ENCODE results near the gene TRA2A. TPM values are rescaled to one million over a fixed set of nuclear protein-coding genes. Genes with fewer than 3 reads are reported as not detected.

TRA2A gene
- total RNA-seq, 4 donors from 2014 or later: 16.7 to 35.3 (median 28.7) TPM

DNA sequence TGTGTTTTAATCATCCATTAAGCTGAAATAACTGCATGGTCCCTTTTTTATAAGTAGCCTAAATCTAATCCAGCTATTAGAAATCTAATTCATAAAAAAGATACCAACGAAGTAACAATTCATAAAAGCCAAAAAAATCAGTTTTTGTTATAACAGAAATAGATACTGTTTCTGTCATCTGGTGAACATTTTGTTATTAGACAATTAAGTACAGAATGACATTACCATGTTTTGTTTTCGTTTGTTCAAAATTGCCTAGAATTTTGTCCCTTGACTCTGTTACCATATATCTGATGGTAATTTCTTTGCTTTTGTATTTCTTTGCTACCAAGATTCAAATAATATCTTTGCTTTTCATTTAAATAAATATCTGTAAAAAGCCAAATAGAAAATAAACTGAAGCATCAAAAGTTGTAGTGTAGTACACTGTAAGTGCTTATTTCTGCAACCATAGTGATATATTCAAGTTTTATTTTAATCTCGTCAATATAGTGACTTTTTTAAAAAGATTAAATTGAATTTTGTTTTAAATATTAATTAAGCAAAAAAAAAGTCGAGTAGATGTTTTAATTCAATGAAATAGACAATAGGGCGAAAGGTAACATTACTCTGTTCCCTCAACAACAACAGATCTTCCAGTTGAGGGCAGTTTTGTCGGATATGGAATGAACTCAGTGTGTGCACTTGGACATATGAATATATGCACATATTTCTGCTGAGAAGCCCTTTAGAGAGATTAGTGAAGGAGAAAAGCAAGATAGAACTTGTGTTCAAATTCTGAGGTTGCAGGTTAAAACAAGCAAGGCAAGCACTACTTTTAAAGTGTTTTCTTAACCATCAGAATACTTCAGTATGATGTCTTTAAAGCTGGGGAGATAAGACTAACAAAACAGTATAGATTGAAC, 53.6 kb downstream of the TRA2A start:
- TF ChIP-seq POLR2A (IDR thresholded peaks at IDR 0.05; ENCODE audit: low read depth): no peak
- no peak for TF ChIP-seq POLR2AphosphoS5 (IDR thresholded peaks at IDR 0.05)
- TF ChIP-seq, protein P1, sequence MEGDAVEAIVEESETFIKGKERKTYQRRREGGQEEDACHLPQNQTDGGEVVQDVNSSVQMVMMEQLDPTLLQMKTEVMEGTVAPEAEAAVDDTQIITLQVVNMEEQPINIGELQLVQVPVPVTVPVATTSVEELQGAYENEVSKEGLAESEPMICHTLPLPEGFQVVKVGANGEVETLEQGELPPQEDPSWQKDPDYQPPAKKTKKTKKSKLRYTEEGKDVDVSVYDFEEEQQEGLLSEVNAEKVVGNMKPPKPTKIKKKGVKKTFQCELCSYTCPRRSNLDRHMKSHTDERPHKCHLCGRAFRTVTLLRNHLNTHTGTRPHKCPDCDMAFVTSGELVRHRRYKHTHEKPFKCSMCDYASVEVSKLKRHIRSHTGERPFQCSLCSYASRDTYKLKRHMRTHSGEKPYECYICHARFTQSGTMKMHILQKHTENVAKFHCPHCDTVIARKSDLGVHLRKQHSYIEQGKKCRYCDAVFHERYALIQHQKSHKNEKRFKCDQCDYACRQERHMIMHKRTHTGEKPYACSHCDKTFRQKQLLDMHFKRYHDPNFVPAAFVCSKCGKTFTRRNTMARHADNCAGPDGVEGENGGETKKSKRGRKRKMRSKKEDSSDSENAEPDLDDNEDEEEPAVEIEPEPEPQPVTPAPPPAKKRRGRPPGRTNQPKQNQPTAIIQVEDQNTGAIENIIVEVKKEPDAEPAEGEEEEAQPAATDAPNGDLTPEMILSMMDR (IDR thresholded peaks at IDR 0.05): no peak
- TF ChIP-seq EP300 (IDR thresholded peaks at IDR 0.05): no peak
- no peak for DNase-seq (ENCODE audit: extremely low spot score)
- Histone ChIP-seq H3K27me3 (peaks cover 14 to 84% (median 51%) of the 10 kb centered on the region in 4 donors), H3K36me3 (no peaks in the 10 kb centered on the region), H3K9me3 (no peaks in the 10 kb centered on the region), H3K27ac (replicated peaks in 1 of 4) (no peak overlapping the region), H3K4me3 (no peak overlapping the region), H3K4me1 (peaks cover 13 to 15% (median 14%) of the 10 kb centered on the region in 4 donors)
- WGBS: 89% methylated on average over 6 of the region's 6 CpGs
- intact Hi-C loops (cut with DNase I): no loop called here

DNA sequence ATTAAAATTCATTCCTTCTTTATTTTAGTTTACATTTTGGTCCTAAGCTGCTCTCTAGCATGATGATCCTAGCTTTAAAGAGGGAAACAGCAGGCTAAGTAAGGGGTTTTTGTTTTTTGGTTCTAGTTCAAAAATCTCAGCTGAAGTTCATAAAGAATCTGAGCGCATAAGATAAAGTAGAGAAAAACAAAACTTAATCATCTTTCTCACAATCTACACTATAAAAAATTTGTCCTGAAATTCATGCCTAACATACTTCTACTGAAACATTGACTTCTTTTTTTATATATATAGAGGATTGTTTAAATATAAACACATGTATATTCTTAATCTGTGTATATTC, 54.7 kb downstream of the TRA2A start:
- TF ChIP-seq EP300 (IDR thresholded peaks at IDR 0.05): no peak
- no peak for TF ChIP-seq POLR2A (IDR thresholded peaks at IDR 0.05; ENCODE audit: low read depth)
- TF ChIP-seq, protein P1 (IDR thresholded peaks at IDR 0.05): no peak
- no peak for TF ChIP-seq POLR2AphosphoS5 (IDR thresholded peaks at IDR 0.05)
- Histone ChIP-seq H3K27ac (replicated peaks in 1 of 4) (no peak overlapping the region), H3K27me3 (peaks cover 14 to 94% (median 61%) of the 10 kb centered on the region in 4 donors), H3K4me3 (no peak overlapping the region), H3K36me3 (no peaks in the 10 kb centered on the region), H3K9me3 (no peaks in the 10 kb centered on the region), H3K4me1 (peaks cover 13 to 15% (median 14%) of the 10 kb centered on the region in 4 donors)
- WGBS: 88% methylated on average over 1 of the region's 1 CpG
- intact Hi-C loops (cut with DNase I): no loop called here
- DNase-seq (ENCODE audit: extremely low spot score): no peak

DNA sequence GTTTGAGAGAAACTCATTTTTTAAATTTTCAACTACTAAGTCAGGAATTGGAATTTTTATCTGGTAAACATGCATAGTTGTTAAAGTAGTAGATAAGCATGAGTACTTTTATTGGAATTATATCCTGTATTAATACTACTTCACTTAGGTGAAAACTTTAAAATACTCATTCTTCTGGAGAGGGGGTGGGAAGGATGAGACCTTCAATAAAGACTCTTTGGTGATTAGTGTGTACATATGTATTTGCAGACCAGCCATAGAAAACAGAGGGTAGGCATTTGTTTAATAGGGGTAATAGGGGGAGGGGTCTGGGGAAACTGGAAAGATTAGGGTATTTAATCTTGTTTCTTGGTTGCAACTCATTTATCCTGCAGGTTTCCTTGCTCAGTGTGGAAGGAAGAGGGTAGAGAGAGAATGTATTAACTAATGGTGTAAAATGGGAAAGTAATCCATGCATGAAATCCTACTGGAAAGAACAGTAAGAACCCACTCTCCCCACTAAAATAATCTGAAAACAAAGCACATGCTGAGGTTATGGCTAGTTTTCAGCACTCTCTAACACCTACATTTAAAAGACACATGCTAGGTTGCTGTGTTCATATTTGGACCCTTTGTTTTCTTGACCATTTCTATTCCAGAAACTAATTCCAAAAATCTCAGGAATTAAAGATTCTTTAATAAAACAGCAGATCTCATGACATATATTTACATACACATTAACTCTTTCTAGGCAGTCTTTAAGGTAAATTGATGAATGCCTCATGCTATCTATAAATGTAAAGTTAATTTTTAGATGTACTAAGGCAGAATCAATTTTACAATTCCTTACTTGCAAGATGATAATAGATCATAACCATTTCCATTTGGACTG, 55.3 kb downstream of the TRA2A start:
- Histone ChIP-seq H3K9me3 (no peaks in the 10 kb centered on the region), H3K27me3 (peaks cover 14 to 99% (median 66%) of the 10 kb centered on the region in 4 donors), H3K4me3 (no peak overlapping the region), H3K36me3 (no peaks in the 10 kb centered on the region), H3K27ac (replicated peaks in 1 of 4) (no peak overlapping the region), H3K4me1 (peaks cover 13 to 15% (median 14%) of the 10 kb centered on the region in 4 donors)
- DNase-seq (ENCODE audit: extremely low spot score): no peak
- intact Hi-C loops (cut with DNase I): no loop called here
- no peak for TF ChIP-seq POLR2AphosphoS5 (IDR thresholded peaks at IDR 0.05)
- no peak for TF ChIP-seq POLR2A (IDR thresholded peaks at IDR 0.05; ENCODE audit: low read depth)
- TF ChIP-seq EP300 (IDR thresholded peaks at IDR 0.05): no peak
- TF ChIP-seq, protein P1 (IDR thresholded peaks at IDR 0.05): no peak

DNA sequence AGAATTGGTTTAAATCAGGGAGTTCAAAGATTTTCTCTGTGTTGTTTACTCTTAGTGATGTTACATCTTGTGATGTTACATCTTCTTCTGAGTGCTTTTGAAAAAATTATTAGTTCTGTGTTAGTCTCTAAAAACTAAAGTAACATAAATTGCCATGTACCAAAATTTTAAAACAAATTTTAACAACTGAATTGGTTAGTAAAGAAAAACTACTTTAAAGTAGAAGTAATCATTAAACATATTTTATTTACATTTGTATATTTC, 56.3 kb downstream of the TRA2A start:
- H3K4me3 ChIP-seq: no peak overlapping the region
- H3K27me3 ChIP-seq: peaks cover 14 to 99% (median 77%) of the 10 kb centered on the region in 4 donors
- no peaks in the 10 kb centered on the region for H3K36me3 ChIP-seq
- no peak overlapping the region for H3K27ac ChIP-seq (replicated peaks in 1 of 4)
- H3K9me3 ChIP-seq: no peaks in the 10 kb centered on the region
- DNase-seq (ENCODE audit: extremely low spot score): no peak
- intact Hi-C loops (cut with DNase I): no loop called here
- TF ChIP-seq POLR2A (IDR thresholded peaks at IDR 0.05; ENCODE audit: low read depth): no peak
- TF ChIP-seq, protein P1 (IDR thresholded peaks at IDR 0.05): no peak
- no peak for TF ChIP-seq POLR2AphosphoS5 (IDR thresholded peaks at IDR 0.05)
- TF ChIP-seq EP300 (IDR thresholded peaks at IDR 0.05): no peak
- peaks cover 20 to 25% (median 24%) of the 10 kb centered on the region in 4 donors for H3K4me1 ChIP-seq
